ENCODE data around the gene CEACAM16. TPM values are rescaled to one million over a fixed set of nuclear protein-coding genes. Genes with fewer than 3 reads are reported as not detected.

Gene CEACAM16
- 0.05 to 0.14 TPM (median 0.08 TPM) in 4 of 5 replicates, not detected in the other for total RNA-seq (2022; extraction: Qiagen RNA extraction)

GRCh38 chr19:44698492-44699201, at the start of gene CEACAM16:
Gene CEACAM16 (plus strand): TSS chr19:44699151. CDS start chr19:44701457, 2,306 bp downstream.

GRCh38 chr19:44671400-44671799, 27.6 kb upstream of the CEACAM16 start, which contains the start of gene CEACAM19:
Gene CEACAM19 (plus strand): TSS chr19:44671482. CDS start chr19:44671932, 450 bp downstream.

GRCh38 chr19:44748426-44749254, 49.7 kb downstream of the CEACAM16 start, which contains the start of gene BCL3:
Gene BCL3 (plus strand): TSS chr19:44748708. CDS start chr19:44748791, 83 bp downstream.

Other genes with a start within 250 kb of the CEACAM16 start
- 7.5 to 8.7 TPM (median 8.3 TPM) in 5 replicates for gene ZNF180, start 198.6 kb upstream of the CEACAM16 start, total RNA-seq (2022; extraction: Qiagen RNA extraction)
- 0.05 to 0.06 TPM (median 0.05 TPM) in 4 of 5 replicates, not detected in the other for gene CEACAM20, start 169.5 kb upstream of the CEACAM16 start, total RNA-seq (2022; extraction: Qiagen RNA extraction)
- 0.19 to 0.74 TPM (median 0.43 TPM) in 5 replicates for gene IGSF23, start 85.6 kb upstream of the CEACAM16 start, total RNA-seq (2022; extraction: Qiagen RNA extraction)
- gene PVR, start 55.2 kb upstream of the CEACAM16 start, total RNA-seq (2022; extraction: Qiagen RNA extraction), result 102 to 134 TPM (median 128 TPM) in 5 replicates
- gene CEACAM19, start 27.7 kb upstream of the CEACAM16 start, total RNA-seq (2022; extraction: Qiagen RNA extraction), result 6.3 to 12.6 TPM (median 10.0 TPM) in 5 replicates
- gene BCL3, start 49.6 kb downstream of the CEACAM16 start, total RNA-seq (2022; extraction: Qiagen RNA extraction), result 25.7 to 66.4 TPM (median 59.5 TPM) in 5 replicates
- 0.06 TPM in 1 of 5 replicates, not detected in the others for gene CBLC, start 78.7 kb downstream of the CEACAM16 start, total RNA-seq (2022; extraction: Qiagen RNA extraction)
- gene BCAM, start 110.0 kb downstream of the CEACAM16 start, total RNA-seq (2022; extraction: Qiagen RNA extraction), result 56.0 to 89.4 TPM (median 81.7 TPM) in 5 replicates
- gene NECTIN2, start 147.1 kb downstream of the CEACAM16 start, total RNA-seq (2022; extraction: Qiagen RNA extraction), result 68.1 to 82.4 TPM (median 79.9 TPM) in 5 replicates
- gene TOMM40, start 192.1 kb downstream of the CEACAM16 start, total RNA-seq (2022; extraction: Qiagen RNA extraction), result 188 to 264 TPM (median 240 TPM) in 5 replicates
- gene APOE, start 206.6 kb downstream of the CEACAM16 start, total RNA-seq (2022; extraction: Qiagen RNA extraction), result 10.3 to 17.3 TPM (median 12.0 TPM) in 5 replicates
- gene APOC1, start 215.5 kb downstream of the CEACAM16 start, total RNA-seq (2022; extraction: Qiagen RNA extraction), result 91.2 to 130 TPM (median 94.0 TPM) in 5 replicates
- gene APOC4, start 243.1 kb downstream of the CEACAM16 start, total RNA-seq (2022; extraction: Qiagen RNA extraction), result not detected in 5 replicates
- not detected in 5 replicates for gene APOC2, start 246.9 kb downstream of the CEACAM16 start, total RNA-seq (2022; extraction: Qiagen RNA extraction)

Data from A549 treated with dexamethasone at 1 μM for 4 hours (cell line).